GM21717 (cell line): ENCODE data around the gene PXMP2.
"Not testable (repeated sequence)": the region's sequence is repeated elsewhere in the genome, so short reads cannot be mapped to it uniquely, and the experiment has no call there.

ENCODE experiments used
- ATAC-seq: cut with Tn5 transposase; IDR thresholded peaks from one replicate; pipeline ENCODE4 v1.9.1; 2021; ENCODE audit warnings: mild to moderate bottlenecking, moderate library complexity; ENCODE audit not compliant: unreplicated experiment

Gene PXMP2

DNA sequence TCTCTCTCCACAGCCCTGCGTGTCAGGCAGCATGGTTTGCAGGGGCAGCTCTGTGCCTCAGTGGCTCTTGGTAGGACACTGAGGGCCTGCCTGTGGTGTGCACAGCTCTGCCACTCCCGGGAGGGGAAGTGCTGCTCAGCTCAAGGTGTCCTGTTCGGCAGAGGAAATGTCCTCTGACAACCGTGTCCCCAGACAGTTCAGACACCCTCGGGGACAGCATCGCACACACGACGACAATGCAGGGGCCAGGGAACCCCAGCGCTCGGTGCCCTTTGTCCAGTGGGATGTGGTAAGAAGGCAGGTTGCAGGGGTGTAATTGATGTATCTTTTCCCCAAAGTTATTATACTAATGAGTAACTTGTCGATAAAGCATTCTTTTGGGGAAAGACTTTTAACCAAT lies 60.0 kb downstream of the PXMP2 start:
- no peak for ATAC-seq

DNA sequence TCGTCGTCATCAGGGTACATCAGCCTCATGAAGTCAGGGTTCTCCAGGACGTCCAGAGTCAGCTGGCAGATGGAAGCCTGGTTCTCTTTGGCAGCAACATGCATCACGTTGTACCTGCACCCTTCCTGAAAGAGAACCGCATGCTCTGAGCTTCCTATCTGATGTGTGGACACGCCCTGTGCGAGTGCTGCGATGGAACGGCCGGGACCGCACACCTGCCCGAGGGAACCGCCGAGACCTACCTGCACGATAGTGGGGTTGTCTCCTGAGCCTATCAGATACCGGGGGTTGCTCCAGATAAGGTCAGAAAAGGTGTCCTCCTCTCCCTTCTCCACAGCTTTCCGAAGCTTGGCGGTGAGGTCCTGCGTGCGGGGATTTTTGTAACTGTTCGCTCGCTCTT lies 60.5 kb downstream of the PXMP2 start:
- no peak for ATAC-seq

DNA sequence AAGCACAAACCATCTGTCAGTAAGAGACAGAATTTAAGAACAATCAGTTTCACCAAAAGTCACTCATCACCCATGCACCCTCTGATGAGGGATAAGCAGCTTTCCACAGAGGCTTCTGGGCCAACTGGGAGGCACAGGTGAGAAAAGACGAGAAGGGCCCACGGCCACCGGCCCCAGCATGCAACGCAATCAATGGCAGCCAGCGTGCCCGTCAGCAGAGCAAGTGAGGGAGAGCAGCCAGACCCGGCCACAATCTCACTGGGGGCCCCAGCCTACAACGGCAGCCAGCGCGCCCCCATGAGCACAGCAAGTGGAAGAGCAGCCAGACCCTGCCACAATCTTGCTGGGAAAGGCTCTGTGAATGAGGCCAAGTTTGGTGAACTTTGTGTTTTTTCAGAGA lies 60.9 kb downstream of the PXMP2 start:
- ATAC-seq = no peak

DNA sequence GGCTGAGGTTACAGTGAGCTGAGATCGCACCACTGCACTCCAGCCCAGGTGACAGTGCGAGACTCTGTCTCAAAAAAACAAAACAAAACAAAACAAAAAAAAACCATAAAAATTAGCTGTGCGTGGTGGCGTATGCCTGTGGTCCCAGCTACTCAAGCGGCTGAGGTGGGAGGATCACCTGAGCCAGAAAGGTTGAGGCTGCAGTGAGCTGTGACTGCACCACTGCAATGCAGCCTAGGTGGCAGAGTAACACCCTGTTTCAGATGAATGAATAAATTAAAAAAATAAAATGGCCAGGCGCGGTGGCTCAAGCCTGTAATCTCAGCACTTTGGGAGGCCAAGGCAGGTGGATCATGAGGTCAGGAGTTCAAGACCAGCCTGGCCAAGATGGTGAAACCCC lies 66.3 kb downstream of the PXMP2 start:
- not testable (repeated sequence) for ATAC-seq

DNA sequence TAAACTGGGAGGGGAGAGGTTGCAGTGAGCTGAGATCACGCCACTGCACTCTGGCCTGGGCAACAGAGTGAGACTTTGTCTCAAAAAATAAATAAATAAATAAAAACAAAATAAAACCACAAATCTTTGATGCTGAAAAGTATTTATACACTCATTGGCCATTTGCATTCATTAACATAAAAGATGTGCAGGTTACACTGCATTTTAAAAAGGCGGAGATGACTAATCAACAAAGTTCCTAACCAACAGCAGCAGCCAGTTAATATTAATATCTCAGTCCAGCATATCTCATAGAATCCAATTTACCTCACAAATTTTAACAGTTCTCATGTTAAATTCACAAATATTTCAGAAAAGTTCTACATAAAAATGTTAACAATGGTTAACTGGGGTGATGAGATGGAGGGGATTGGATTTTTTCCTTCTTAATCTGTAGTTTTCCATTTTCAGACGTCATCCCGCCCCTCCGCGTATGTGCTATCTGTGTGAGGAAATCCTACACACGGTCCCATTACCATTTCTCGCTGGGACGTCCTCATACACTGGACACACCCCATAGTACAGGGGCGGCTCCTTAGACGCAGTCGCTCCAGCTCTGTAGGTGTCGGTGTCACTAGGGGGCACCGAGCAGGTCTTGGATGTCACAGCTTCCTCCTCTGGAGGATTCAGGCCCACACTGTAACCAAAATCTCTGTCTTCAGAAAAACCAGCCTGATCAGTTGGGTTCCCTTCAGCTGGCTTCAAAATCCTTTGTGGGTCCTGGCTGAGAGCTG lies 67.0 kb downstream of the PXMP2 start:
- ATAC-seq = no peak
